ENCODE results near the gene CSH1.
"Not testable (repeated sequence)": the region's sequence is repeated elsewhere in the genome, so short reads cannot be mapped to it uniquely, and the experiment has no call there.

DNA sequence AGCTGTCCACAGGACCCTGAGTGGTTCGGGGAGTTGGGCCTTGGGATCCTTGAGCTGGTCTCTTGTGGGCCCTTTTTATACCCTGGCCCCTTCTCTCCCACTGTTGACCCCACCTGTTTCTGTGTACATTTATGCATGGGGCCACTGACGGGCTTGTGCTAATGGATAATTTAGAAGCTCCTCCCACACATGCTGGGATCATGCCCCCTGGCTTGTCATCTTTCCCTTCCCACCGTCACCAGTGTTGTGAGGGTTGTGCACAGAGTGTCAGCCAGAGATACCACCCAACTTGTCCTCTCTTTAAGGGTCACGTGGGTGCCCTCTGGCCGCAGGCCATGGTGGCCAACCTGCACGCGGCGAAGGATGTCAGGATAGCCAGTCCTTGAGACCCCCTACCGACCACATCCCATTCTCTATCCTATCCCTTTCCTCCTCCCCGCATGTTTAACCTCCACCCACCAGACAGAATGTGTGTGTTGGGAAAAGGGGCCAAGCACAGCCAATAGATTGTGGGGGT is 22.5 kb upstream of the CSH1 start, which contains the start of gene GH1:
- TF ChIP-seq, protein P1, sequence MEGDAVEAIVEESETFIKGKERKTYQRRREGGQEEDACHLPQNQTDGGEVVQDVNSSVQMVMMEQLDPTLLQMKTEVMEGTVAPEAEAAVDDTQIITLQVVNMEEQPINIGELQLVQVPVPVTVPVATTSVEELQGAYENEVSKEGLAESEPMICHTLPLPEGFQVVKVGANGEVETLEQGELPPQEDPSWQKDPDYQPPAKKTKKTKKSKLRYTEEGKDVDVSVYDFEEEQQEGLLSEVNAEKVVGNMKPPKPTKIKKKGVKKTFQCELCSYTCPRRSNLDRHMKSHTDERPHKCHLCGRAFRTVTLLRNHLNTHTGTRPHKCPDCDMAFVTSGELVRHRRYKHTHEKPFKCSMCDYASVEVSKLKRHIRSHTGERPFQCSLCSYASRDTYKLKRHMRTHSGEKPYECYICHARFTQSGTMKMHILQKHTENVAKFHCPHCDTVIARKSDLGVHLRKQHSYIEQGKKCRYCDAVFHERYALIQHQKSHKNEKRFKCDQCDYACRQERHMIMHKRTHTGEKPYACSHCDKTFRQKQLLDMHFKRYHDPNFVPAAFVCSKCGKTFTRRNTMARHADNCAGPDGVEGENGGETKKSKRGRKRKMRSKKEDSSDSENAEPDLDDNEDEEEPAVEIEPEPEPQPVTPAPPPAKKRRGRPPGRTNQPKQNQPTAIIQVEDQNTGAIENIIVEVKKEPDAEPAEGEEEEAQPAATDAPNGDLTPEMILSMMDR (IDR thresholded peaks at IDR 0.05) = not testable (repeated sequence)
- TF ChIP-seq POLR2A (IDR thresholded peaks at IDR 0.05) = not testable (repeated sequence)
